HepG2 (cell line): ENCODE data around the gene ZNF33B. TPM values are rescaled to one million over a fixed set of nuclear protein-coding genes. Genes with fewer than 3 reads are reported as not detected.

Experiments
- BRCA1 ChIP-seq: sonication (generic); formaldehyde crosslinking; IDR thresholded peaks from 2 replicates; pipeline ENCODE4 v1.4.0; 2020; ENCODE audit warnings: missing genetic modification reagents
- CBX5 ChIP-seq: sonication (generic); formaldehyde crosslinking; IDR thresholded peaks from 2 replicates; pipeline ENCODE4 v1.4.0; 2020; ENCODE audit warnings: missing genetic modification reagents, borderline replicate concordance
- ELF4 ChIP-seq: sonication (generic); formaldehyde crosslinking; IDR thresholded peaks from 2 replicates; pipeline ENCODE4 v1.5.0; 2020; ENCODE audit warnings: missing genetic modification reagents, mild to moderate bottlenecking, moderate library complexity, borderline replicate concordance
- GTF2F1 ChIP-seq: fragments of 150-350 bp; IDR thresholded peaks from 2 replicates; pipeline ENCODE4 v1.6.1; 2014; ENCODE audit warnings: low read length
- KDM5A ChIP-seq: fragments of 200-600 bp; sonication (generic); IDR thresholded peaks from 2 replicates; pipeline ENCODE4 v1.7.0; 2018; ENCODE audit warnings: antibody characterized with exemption, mild to moderate bottlenecking, low read length, borderline replicate concordance
- KLF15 ChIP-seq: sonication (generic); formaldehyde crosslinking; IDR thresholded peaks from 2 replicates; pipeline ENCODE4 v1.8.1; 2023; ENCODE audit warnings: borderline replicate concordance, mild to moderate bottlenecking, inconsistent platforms, missing genetic modification reagents, mixed read lengths
- NFKB2 ChIP-seq: sonication (generic); formaldehyde crosslinking; IDR thresholded peaks from 2 replicates; pipeline ENCODE4 v1.4.0; 2020; ENCODE audit warnings: missing genetic modification reagents, borderline replicate concordance
- NFYB ChIP-seq: sonication (generic); formaldehyde crosslinking; IDR thresholded peaks from 2 replicates; pipeline ENCODE4 v1.4.0; 2020; ENCODE audit warnings: missing genetic modification reagents
- RBFOX2 ChIP-seq: fragments of 200-400 bp; formaldehyde crosslinking; IDR thresholded peaks from 2 replicates; pipeline ENCODE4 v1.6.1; 2017; ENCODE audit warnings: low read depth, mild to moderate bottlenecking, low read length
- SMYD3 ChIP-seq: sonication (generic); formaldehyde crosslinking; IDR thresholded peaks from 2 replicates; pipeline ENCODE4 v1.8.1; 2023; ENCODE audit warnings: mild to moderate bottlenecking, missing genetic modification reagents
- SP5 ChIP-seq: IDR thresholded peaks from 2 replicates; pipeline ENCODE4 v1.6.1; 2016; ENCODE audit warnings: low read depth, borderline replicate concordance
- YEATS2 ChIP-seq: sonication (generic); formaldehyde crosslinking; IDR thresholded peaks from 2 replicates; pipeline ENCODE4 v1.4.0; 2020; ENCODE audit warnings: missing genetic modification reagents, borderline replicate concordance
- ZFX ChIP-seq: sonication (generic); formaldehyde crosslinking; IDR thresholded peaks from 2 replicates; pipeline ENCODE4 v1.4.0; 2020; ENCODE audit warnings: mild to moderate bottlenecking, low read depth, missing genetic modification reagents, moderate library complexity
- ZNF124 ChIP-seq: sonication (generic); formaldehyde crosslinking; IDR thresholded peaks from 2 replicates; pipeline ENCODE4 v1.4.0; 2020; ENCODE audit warnings: missing genetic modification reagents
- ZNF20 ChIP-seq: sonication (generic); formaldehyde crosslinking; IDR thresholded peaks from 2 replicates; pipeline ENCODE4 v1.4.0; 2020; ENCODE audit warnings: mild to moderate bottlenecking, moderate library complexity, missing genetic modification reagents
- ZNF230 ChIP-seq: sonication (generic); formaldehyde crosslinking; IDR thresholded peaks from 2 replicates; pipeline ENCODE4 v1.4.0; 2020; ENCODE audit warnings: mild to moderate bottlenecking, missing genetic modification reagents
- ZNF510 ChIP-seq: sonication (generic); formaldehyde crosslinking; IDR thresholded peaks from 2 replicates; pipeline ENCODE4 v1.4.0; 2020; ENCODE audit warnings: low read depth, mild to moderate bottlenecking, missing genetic modification reagents
- ZNF547 ChIP-seq: sonication (generic); formaldehyde crosslinking; IDR thresholded peaks from 2 replicates; pipeline ENCODE4 v1.5.1; 2020; ENCODE audit warnings: mild to moderate bottlenecking, missing genetic modification reagents
- ZNF572 ChIP-seq: sonication (generic); formaldehyde crosslinking; IDR thresholded peaks from 2 replicates; pipeline ENCODE4 v1.5.1; 2020; ENCODE audit warnings: mild to moderate bottlenecking, missing genetic modification reagents
- ZNF710 ChIP-seq: sonication (generic); formaldehyde crosslinking; IDR thresholded peaks from 2 replicates; pipeline ENCODE4 v1.5.0; 2020; ENCODE audit warnings: mild to moderate bottlenecking, missing genetic modification reagents, borderline replicate concordance
- ZNF776 ChIP-seq: sonication (generic); formaldehyde crosslinking; IDR thresholded peaks from 2 replicates; pipeline ENCODE4 v1.4.0; 2020; ENCODE audit warnings: mild to moderate bottlenecking, missing genetic modification reagents
- polyA plus RNA-seq, 8 experiments: library from polyadenylated mRNA; depleted of rRNA in 3 of 8; stranded (reverse) in 7 of 8; unstranded in 1 of 8; fragments of >200 nt; fragmentation: Illumina TruSeq in 4 of 8; extraction: Trizol in 4 of 8; gene quantifications; 2 replicates each; pipeline versions ENCODE4 v1.2.1 to v1.2.3, GENCODE V29; 2011 to 2016; ENCODE audit warnings: low read depth in 4 of 8, missing spikeins in 1 of 8, mixed read lengths in 1 of 8; ENCODE audit not compliant: insufficient read depth in 1 of 8
- total RNA-seq, 5 experiments: library from RNA; depleted of rRNA; stranded (reverse); fragments of >200 nt; fragmentation: Illumina TruSeq; extraction: Trizol; gene quantifications; 2 replicates each; pipeline ENCODE4 v1.2.3, GENCODE V29; 2016; ENCODE audit warnings: low read depth in 1 of 5
- TF ChIP-seq, protein P1 (sequence below): sonication (generic); formaldehyde crosslinking; IDR thresholded peaks from 2 replicates; pipeline ENCODE4 v1.8.1; 2023; ENCODE audit warnings: mild to moderate bottlenecking, inconsistent platforms, moderate library complexity, missing genetic modification reagents, borderline replicate concordance
- TF ChIP-seq, protein P2 (sequence below): fragments of 450-650 bp; IDR thresholded peaks from 2 replicates; pipeline ENCODE4 v1.6.1; 2017
- TF ChIP-seq, protein P3 (sequence below): sonication (generic); formaldehyde crosslinking; IDR thresholded peaks from 2 replicates; pipeline ENCODE4 v1.4.0; 2020; ENCODE audit warnings: missing genetic modification reagents

ZNF33B gene
- total and polyA plus RNA-seq, 2 of the 13 experiments (the other 11 are each of a cell fraction or from before 2014, with no cell fraction given), result 18.4 to 23.5 TPM

DNA sequence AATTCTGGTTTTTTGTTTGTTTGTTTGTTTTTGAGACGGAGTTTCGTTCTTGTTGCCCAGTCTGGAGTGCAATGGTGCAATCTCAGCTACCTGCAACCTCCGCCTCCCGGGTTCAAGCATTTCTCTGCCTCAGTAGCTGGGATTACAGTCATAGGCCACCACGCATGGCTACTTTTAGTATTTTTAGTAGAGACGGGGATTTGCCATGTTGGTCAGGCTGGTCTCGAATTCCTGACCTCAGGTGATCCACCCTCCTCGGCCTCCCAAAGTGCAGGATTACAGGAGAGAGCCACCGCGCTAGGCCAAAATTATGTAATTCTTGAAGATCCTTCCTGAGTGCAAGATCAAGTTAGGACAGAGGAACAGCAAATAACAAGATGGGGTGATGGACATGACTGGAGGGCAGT is 719 bp downstream of the ZNF33B start (continued):
- TF ChIP-seq, protein P1, sequence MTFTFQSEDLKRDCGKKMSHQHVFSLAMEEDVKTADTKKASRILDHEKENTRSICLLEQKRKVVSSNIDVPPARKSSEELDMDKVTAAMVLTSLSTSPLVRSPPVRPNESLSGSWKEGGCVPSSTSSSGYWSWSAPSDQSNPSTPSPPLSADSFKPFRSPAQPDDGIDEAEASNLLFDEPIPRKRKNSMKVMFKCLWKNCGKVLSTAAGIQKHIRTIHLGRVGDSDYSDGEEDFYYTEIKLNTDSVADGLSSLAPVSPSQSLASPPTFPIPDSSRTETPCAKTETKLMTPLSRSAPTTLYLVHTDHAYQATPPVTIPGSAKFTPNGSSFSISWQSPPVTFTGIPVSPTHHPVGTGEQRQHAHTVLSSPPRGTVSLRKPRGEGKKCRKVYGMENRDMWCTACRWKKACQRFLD (CRISPR knock-in tag), result peak; percentile 41; the same call in 1 of the 2 replicates
- TF ChIP-seq CBX5 (no peak), ZNF20 (CRISPR knock-in tag) (0 out of 2 replicates have a peak, but pooled peaks have one; percentile 45), ZNF572 (no peak), ZFX (CRISPR knock-in tag) (peak; percentile 97), SMYD3 (CRISPR knock-in tag) (no peak), ZNF510 (CRISPR knock-in tag) (0 out of 2 replicates have a peak, but pooled peaks have one; percentile 9), SP5 (0 out of 2 replicates have a peak, but pooled peaks have one; percentile 16), GTF2F1 (no peak), KLF15 (CRISPR knock-in tag) (no peak), RBFOX2 (no peak), BRCA1 (CRISPR knock-in tag) (0 out of 2 replicates have a peak, but pooled peaks have one; percentile 5), ELF4 (CRISPR knock-in tag) (no peak; the same call in 1 of the 2 replicates), ZNF776 (0 out of 2 replicates have a peak, but pooled peaks have one; percentile 26), NFKB2 (CRISPR knock-in tag) (no peak), NFYB (CRISPR knock-in tag) (no peak), ZNF710 (CRISPR knock-in tag) (no peak), ZNF230 (CRISPR knock-in tag) (no peak), YEATS2 (CRISPR knock-in tag) (peak; percentile 62; the same call in 1 of the 2 replicates), KDM5A (0 out of 2 replicates have a peak, but pooled peaks have one; percentile 7), ZNF547 (0 out of 2 replicates have a peak, but pooled peaks have one; percentile 43), ZNF124 (CRISPR knock-in tag) (no peak)
- TF ChIP-seq, protein P2, sequence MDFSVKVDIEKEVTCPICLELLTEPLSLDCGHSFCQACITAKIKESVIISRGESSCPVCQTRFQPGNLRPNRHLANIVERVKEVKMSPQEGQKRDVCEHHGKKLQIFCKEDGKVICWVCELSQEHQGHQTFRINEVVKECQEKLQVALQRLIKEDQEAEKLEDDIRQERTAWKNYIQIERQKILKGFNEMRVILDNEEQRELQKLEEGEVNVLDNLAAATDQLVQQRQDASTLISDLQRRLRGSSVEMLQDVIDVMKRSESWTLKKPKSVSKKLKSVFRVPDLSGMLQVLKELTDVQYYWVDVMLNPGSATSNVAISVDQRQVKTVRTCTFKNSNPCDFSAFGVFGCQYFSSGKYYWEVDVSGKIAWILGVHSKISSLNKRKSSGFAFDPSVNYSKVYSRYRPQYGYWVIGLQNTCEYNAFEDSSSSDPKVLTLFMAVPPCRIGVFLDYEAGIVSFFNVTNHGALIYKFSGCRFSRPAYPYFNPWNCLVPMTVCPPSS, result no peak
- TF ChIP-seq, protein P3, sequence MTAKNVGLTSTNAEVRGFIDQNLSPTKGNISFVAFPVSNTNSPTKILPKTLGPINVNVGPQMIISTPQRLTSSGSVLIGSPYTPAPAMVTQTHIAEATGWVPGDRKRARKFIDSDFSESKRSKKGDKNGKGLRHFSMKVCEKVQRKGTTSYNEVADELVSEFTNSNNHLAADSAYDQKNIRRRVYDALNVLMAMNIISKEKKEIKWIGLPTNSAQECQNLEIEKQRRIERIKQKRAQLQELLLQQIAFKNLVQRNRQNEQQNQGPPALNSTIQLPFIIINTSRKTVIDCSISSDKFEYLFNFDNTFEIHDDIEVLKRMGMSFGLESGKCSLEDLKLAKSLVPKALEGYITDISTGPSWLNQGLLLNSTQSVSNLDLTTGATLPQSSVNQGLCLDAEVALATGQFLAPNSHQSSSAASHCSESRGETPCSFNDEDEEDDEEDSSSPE, result no peak
